ENCODE results near the gene SSC5D. TPM values are rescaled to one million over a fixed set of nuclear protein-coding genes. Genes with fewer than 3 reads are reported as not detected.

SSC5D gene
- total and polyA plus RNA-seq, 10 of the 15 experiments (the other 5 are each of a cell fraction or from before 2014, with no cell fraction given): 0.03 to 0.13 (median 0.05) TPM; not detected in 4

- TF ChIP-seq IRF4 (IDR thresholded peaks at IDR 0.05; ENCODE audit: low read depth, low read length) (no peak), TCF7 (IDR thresholded peaks at IDR 0.05; ENCODE audit: borderline replicate concordance) (no peak), KLF5 (IDR thresholded peaks at IDR 0.05; ENCODE audit: partially characterized antibody) (no peak), HDAC6 (IDR thresholded peaks at IDR 0.05; ENCODE audit: unreplicated experiment) (no peak), USF2 (IDR thresholded peaks at IDR 0.05; ENCODE audit: borderline replicate concordance, low read depth, low read length) (no peak; the same call in 1 of the 2 replicates), NR2C2 (IDR thresholded peaks at IDR 0.05; ENCODE audit: borderline replicate concordance, control insufficient read depth, insufficient read length, low read depth) (no peak), JUND (IDR thresholded peaks at IDR 0.05; ENCODE audit: low read depth, low read length) (no peak), CHD2 (IDR thresholded peaks at IDR 0.05; ENCODE audit: borderline replicate concordance, low read depth, low read length) (peak; percentile 57; the same call in 1 of the 2 replicates), MTA3 (IDR thresholded peaks at IDR 0.05; ENCODE audit: borderline replicate concordance, low read length) (no peak), MYB (IDR thresholded peaks at IDR 0.05; ENCODE audit: borderline replicate concordance, low read depth, low read length) (no peak), HCFC1 (IDR thresholded peaks at IDR 0.05; ENCODE audit: low read length) (peak; percentile 18; the same call in 1 of the 2 replicates), CBFB (IDR thresholded peaks at IDR 0.05; ENCODE audit: low read depth) (no peak), CHD1 (IDR thresholded peaks at IDR 0.05; ENCODE audit: low read depth, low read length) (no peak), POLR2A (IDR thresholded peaks at IDR 0.05; ENCODE audit: low read depth, low read length) (peak; percentile 50; the same call in 1 of the 2 replicates), ATF7 (IDR thresholded peaks at IDR 0.05; ENCODE audit: low read depth) (peak; percentile 78), E2F4 (IDR thresholded peaks at IDR 0.05; ENCODE audit: low read depth, low read length) (0 out of 2 replicates have a peak, but pooled peaks have one; percentile 39), RB1 (IDR thresholded peaks at IDR 0.05; ENCODE audit: borderline replicate concordance) (peak; percentile 100), IRF5 (IDR thresholded peaks at IDR 0.05; ENCODE audit: borderline replicate concordance) (no peak), ZNF274 (IDR thresholded peaks at IDR 0.05; ENCODE audit: insufficient read depth, insufficient read length) (no peak), CEBPB (IDR thresholded peaks at IDR 0.05; ENCODE audit: borderline replicate concordance in 1 of 2, low read depth in 2 of 2, low read length in 2 of 2) (peak in 1 of 2 experiments; percentile 89; a peak in 1 of 4 replicates), MEF2A (IDR thresholded peaks at IDR 0.05; ENCODE audit: insufficient read depth, low read depth, low read length) (0 out of 2 replicates have a peak, but pooled peaks have one; percentile 8), CBX5 (IDR thresholded peaks at IDR 0.05; ENCODE audit: low read depth) (no peak), MXI1 (IDR thresholded peaks at IDR 0.05; ENCODE audit: low read depth, low read length) (no peak), E4F1 (IDR thresholded peaks at IDR 0.05; ENCODE audit: borderline replicate concordance, partially characterized antibody) (peak; percentile 39), BMI1 (IDR thresholded peaks at IDR 0.05; ENCODE audit: borderline replicate concordance) (no peak)
Measured at GRCh38 chr19:55503502-55504251, 15.4 kb downstream of the SSC5D start (continued).

Data from GM12878 (cell line).